HG02678 (cell line): ENCODE results near the gene SSTR3.
"Not testable (repeated sequence)": the region's sequence is repeated elsewhere in the genome, so short reads cannot be mapped to it uniquely, and the experiment has no call there.

ENCODE experiments used
- ATAC-seq: cut with Tn5 transposase; IDR thresholded peaks from one replicate; pipeline ENCODE4 v1.9.1; 2021; ENCODE audit warnings: mild to moderate bottlenecking, moderate library complexity; ENCODE audit not compliant: unreplicated experiment

Gene SSTR3

DNA sequence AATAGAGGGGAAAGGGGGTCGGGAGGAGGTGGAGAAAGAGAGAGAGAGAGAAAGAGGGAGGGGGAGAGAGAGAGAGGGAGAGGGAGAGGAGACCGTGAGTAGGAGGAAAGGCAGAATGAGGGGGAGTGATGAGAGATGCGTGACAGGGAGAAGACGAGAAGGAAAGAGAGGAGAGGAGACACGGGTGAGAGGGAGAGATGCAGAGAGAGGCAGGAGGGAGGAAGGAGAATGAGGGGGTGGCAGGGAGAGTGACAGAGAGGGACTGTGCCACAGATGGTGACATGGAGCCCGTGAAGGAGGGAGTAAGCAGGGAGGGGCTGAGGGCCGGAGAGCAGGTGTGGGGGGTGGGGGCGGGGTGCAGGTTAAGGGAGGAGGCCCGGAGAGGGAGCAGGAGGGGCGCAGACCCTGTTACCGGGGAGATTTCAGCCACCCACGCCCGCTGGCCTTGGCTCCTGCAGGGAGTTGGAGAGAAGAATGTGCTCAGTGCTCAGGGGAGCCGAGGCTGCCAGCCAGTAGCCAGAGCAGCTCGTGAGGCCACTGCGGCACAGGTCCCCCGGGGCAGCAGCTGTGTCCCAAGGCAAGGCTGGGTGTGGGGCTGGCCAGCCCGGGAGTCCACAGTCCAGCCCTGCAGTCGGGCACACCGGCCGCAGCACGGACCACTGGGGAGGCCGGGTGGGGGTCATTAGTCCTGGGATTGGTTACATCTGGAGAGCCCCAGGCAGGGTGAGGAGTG is at the start of gene SSTR3:
SSTR3 (minus strand) TSS at position 304 of the 733 bp plus-strand sequence. CDS start 4,674 bp downstream, outside the sequence.
- no peak for ATAC-seq

DNA sequence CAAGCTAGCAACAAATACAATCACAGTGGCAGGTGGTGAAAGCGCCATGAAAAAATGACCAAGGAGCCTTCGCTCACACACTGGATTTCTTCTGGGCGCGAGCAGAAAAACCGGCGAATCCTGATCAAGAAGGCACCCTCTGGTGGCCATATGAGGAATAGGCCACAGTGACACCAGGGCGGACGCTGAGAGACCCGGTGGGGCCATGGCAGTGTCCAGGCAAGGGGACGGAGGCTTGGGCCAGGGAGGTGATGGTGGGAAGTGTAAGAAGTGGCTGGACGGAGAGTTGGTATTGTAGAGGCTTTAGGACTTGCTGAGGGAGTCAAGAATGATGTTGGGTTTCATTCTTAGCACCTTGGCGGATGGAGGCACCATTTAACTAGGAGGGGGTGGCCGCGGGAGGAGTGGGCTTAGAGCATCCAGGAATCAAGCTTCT is 48.6 kb upstream of the SSTR3 start:
- no peak for ATAC-seq

DNA sequence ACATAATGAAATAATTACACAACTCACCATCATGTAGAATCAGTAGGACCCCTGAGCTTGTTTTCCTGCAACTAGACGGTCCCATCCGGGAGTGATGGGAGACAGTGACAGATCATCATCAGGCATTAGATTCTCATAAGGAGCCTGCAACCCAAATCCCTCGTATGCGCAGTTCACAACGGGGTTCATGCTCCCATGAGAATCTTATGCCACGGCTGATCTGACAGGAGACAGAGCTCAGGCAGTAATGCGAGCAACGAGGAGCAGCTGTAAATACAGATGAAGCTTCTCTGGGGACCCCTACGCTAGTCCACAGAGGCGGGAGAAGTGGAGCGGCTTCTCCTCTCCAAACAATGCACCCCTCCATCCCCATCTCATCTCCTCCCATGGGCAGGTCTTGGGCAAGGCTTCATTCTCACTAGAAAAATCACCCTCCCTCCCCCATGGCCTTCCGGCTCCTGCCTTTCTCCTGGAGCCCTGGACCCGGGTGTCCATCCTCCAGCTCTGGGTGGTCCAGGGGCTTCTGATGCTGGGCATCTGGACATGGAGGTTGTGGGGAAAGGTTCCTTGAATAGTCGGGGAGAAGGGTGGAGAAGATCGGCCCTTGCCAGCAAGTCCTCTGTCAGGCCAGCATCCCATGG is 48.0 kb upstream of the SSTR3 start:
- ATAC-seq: no peak

DNA sequence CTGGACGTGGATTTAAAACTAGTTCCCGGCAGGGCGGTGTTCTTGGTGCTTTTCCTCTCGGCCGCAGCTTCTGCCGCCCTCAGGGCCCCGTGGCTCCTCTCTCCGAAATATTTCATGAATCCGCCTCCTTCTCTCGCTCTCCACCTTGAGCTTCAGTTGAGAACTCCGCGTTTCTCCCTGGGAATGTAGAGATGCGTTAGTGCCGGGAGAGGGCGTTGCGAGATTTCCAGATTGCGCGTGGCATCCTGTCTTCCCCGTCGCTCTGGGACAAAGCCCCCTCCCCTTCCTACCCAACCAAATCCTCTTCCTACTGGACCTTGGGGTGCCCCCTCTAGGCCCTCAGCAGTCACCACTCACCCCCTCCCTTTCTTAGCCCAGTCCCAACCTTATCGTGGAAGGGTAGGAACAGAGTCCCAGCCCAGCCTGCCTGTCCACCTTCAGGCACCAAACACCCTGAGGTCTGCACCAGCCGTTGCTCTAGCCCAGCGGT is 47.3 kb upstream of the SSTR3 start:
- ATAC-seq: no peak

DNA sequence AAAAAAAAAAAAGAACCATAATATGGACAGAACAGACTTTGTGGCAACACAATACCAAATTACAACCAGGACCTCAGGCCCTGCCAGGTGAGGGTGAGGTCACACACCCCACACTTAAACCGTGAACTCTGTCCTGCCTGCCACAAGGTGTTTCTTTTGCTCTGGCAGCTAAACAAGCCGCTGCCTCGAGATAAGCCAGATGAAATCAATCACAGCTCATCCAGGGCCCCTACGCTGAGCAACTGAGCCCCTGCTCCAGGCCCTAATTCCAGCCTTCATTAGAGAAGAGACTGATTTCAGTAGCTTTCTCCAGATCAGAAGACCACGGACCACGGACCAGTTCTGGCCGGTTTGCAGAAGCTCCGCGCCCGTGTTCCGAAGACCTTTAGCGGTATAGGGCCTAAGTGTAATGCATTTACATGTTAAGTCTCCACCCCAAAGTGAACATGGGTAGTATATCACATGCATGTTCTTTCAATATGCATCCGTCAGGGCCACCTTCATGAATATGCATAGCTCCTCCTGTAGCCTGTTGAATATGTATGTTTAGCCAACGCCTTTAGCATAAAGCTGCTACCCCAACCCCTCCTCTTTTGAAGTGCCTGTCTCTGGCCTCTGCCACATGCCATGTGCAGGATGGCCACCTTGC is 46.6 kb upstream of the SSTR3 start:
- no peak for ATAC-seq

DNA sequence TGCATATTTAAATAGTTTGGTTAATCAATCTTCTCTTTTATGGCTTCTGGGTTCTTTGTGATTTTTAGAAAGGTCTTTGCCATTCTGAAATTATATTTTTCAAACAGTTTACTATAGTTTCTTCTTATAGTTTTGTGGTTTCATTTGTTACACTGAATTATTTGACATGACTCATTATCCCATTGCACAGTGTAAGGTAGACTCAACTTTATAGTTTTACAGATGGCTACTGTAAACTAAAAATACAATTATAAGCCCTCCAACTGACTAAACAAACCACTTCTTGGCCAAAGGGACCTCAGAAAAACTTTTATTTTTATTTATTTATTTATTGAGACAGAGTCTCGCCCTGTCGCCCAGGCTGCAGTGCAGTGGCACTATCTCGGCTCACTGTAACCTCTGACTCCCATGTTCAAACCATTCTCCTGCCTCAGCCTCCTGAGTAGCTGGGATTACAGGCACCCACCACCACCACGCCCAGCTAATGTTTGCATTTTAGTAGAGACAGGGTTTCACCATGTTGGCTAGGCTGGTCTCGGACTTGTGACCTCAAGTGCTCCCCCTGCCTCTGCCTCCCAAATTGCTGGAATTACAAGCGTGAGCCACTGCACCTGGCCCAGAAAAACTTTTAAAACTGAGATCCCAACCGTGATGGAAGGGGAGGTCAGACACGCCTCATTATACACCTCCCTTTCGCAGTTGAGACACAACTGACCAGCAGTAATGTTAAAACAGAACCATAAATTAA is 45.9 kb upstream of the SSTR3 start:
- no peak for ATAC-seq

DNA sequence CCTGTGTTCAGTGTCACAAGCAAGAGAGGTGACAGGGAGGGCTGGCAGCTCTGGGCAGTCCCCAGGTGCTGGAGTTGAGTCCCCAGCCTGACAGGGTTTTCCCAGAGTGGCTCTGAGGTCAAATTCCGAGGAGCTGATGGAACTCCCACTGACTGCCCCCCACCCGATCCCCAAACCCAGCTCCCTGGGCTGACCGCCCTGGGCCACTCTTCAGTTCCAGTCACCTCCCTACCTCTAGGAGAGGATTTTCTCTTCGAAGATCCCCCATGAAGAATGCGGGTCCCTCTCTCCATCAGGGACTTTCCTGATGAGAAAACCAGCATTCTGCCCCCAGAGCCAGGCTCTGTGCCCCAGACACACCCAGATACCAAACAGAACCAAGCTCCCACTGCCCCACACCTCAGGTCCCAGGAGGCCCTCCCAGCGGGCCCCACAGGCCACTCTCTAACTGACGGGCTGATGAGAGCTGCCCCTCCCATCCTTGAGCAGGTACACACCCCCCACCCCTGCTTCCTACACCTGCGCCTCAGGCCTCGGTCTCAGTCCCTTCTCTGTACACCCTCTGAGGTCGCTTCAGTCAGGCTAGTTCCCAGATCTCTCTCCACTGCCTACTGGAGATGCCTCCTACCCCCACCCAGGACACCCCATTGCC is 43.9 kb upstream of the SSTR3 start:
- no peak for ATAC-seq

DNA sequence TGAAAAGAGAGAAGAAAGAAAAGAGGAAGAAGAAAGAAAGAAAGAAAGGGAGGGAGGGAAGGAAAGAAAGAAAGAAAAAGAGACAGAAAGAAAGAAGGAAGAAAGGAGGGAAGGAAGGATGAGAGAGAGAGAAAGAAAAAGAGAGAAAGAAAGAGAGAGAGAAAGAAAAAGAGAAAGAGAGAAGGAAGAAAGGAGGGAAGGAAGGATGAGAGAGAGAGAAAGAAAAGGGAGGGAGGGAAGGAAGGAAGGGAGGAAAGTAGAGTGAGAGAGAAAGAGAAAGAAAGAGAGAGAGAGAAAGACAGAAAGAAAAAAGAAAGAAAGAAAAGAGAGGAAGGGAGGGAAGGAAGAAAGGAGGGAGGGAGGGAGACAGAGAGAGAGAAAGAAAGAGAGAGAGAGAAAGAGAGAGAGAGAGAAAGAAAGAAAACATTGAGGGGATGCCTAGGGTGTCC is 43.3 kb upstream of the SSTR3 start:
- no peak for ATAC-seq

DNA sequence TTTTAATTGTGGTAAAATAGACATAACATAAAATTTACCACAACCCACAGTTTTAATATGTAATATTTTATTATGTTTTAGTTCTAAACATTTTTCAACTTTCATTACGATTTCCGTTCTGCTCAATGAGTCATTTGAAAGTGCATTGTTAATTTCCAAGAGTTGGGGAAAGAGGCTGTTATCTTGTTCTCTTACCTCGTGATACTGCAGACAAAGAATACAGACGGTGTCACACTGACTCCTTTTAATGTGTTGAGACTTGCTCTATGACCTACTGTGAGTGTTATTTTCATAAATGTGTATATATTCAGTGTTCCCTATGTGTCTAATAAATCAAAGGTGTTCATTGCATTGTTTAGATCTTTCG is 42.6 kb upstream of the SSTR3 start:
- no peak for ATAC-seq

DNA sequence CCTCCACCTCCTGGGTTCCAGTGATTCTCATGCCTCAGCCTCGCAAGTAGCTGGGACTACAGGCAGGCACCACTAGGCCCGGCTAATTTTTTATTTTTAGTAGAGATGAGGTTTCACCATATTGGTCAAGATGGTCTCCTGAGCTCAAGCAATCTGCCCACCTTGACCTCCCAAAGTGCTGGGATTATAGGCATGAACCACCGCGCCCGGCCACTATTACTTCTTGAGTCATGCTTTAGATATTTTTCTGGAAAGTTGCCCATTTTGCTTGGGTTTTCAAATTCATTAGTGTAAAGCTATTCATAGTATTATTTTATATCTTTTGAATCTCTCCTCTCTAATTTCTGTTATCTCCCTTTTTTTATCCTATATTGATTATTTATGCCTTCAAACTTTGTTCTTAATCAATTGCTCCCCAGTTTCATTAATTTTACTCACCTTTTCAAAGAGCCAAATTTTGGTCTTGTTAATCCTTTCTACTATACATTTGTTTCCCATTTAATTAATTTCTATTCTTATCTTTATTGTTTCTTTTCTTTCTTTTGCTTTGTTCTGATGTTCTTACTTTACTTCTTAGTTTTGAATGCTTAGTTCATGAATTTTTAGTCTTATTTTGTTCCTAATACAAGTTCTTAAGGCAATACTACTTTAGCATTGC is 42.1 kb upstream of the SSTR3 start:
- no peak for ATAC-seq

DNA sequence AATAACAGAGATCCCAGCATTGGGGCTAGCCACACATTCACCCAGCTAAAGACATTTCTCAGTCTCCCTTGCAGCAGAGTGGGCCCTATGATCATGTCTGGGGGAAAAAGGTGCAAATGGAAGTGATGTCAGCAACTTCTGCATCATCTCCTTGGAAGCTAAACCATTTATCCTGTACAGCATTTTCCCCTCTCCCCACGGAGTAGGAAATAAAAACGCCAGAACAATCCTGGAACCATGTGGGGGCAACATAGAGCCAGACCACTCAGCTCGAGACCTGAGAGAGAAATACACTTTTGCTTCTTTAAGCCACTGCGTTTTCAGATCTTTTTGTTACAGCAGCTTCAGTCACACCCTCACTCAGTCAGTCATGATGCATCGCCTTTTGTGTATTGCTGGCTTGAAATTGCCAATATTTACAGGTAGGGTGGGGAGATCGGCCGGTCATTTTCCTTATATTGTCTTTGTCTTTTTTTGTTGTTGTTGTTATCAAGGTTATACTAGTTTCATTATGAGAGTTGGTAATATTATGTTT is 40.9 kb upstream of the SSTR3 start:
- ATAC-seq: no peak

DNA sequence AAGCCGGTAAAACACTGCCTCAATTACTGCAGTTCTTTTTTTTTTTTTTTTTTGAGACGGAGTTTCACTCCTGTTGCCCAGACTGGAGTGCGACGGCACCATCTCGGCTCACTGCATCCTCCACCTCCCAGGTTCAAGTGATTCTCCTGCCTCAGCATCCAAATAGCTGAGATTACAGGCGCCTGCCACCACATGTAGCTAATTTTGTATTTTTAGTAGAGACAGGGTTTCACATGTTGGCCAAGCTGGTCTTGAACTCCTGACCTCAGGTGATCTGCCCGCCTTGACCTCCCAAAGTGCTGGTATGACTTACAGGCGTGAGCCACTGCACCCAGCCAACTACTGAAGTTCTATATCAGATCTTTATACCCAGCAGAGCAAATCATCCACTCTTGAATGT is 39.6 kb upstream of the SSTR3 start:
- ATAC-seq: not testable (repeated sequence)

DNA sequence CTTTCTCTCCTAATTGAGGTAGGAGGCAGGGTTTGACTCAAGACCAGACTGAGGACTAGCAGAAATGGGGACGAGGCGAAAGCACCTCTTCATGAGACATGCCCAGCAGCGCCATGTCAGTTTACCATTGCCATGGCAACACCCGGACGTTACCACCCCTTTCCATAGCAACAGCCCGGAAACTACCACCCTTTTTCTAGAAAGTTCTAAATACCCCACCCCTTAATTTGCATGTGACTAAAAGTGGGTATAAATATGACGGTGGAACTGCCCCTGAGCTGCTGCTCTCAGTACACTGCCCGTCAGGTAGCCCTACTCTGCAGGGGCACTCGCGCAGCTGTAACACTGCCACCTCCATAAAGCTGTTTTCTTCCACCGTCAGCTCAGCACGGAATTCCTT is 37.7 kb upstream of the SSTR3 start:
- no peak for ATAC-seq

DNA sequence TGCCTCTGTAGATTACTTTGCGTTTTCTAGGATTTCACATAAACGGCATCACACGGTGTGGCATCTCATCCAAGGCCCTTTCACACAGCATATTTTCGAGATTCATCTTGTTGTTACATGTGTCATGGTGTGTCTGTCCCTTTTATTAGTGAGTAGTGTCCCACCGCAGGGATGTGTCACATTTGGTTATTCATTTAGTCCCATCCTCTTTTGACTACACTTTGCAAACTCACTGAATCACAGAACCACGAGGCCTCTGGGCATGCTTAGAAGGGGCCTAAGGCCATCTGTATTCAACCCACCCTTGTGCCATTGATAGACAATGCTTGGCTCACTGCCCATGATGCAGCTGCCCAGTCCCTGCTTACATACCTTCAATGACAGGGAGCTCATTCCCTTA is 36.0 kb upstream of the SSTR3 start:
- ATAC-seq: no peak

DNA sequence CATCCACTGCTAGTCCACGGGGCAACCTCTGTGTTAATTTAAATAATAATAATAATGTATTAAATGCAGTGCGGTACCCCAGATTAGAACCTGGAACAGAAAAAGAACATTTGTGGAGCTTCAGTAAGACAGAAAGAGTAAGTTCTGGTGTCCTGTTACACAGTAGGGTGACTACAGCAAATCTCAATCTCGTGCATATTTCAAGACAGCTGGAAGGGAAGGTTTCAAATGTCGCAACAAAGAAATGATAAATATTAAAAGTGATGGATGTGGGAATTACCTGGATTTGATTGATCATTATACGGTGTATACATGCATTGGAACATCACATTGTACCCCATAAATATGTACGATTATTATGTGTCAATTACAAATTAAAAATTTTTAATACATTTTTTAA is 33.5 kb upstream of the SSTR3 start:
- ATAC-seq: no peak

DNA sequence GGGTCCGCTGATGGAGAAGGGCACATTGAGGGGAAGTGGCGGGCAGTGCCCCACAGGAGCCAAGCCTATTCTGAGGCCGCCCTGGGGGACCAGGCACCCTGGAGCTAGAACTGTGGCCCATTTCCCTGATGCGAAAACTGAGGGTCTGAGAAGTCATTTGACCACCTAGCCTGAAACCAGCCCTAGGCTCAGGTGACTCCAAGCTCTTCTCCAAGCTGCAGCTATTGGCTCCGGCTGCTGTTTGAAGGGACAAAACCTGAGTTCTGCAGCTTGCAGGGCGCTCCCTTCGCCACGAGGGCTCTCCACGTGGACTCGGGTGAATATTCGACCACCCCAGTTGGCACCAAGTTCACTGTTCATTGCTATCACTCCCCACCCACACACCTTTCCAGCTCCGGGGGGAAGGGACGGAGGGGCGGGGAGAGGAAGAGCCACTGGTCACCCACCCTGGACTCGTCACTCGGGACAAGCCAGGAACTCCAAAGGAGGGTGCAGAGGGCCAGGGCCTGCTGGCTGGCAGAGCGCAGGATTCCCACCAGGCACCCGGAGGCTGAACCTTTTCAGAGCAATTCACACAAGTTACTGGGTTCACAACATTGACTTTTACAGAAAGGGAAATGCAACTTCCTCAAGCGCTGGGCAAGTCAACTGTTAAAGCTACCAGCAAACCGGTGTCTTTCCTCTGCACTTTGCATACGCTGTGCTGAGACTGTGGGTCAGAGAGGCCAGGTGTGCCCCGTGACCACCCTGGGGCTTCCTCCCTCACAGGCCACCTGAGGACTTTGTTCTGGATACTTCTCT is 32.8 kb upstream of the SSTR3 start:
- ATAC-seq: peak; percentile 46

DNA sequence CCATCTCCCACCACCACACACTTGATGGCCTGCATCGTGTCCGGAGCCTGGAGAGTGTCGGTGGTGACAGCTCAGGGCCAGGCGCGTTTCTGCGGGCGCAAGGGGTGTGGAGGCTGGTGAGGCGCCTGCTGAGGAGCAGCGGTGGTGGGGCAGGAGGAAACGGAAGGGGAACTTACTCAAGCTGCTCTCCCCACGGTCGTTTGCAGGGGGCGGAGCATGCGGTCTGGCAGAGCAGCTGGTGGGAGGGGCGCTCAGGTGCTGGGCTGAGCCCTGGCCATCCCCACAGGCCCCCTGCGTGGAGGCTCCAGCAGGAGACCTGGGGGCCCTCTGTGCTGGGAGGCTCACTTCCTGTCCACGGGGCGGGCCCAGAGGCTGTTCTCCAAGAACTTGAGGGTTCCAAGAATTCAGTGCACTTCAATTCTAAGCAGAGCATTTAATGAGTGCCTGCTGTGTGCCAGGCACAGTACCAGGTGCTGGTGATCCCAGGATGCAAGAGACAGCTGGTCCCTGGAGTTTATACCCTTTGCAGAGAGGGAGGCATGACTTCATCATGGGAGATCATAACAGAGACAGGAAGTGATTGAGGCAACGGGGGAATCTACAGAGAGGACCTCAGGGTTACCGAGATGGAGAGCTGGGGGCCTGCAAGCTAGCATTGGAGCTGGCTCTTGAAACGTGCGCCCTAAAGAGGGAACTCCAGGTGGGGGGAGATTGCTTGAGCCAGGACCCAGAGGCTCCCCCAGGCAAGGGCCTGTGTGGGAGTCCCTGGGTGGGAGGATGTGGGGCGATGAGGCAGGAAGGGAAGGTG is 32.0 kb upstream of the SSTR3 start, which contains the start of gene RAC2:
RAC2 (minus strand) TSS at position 156 of the 808 bp plus-strand sequence; CDS start at position 35, 121 bp downstream.
- ATAC-seq: peak; percentile 53
